ENCODE results near the gene COL4A1. TPM values are rescaled to one million over a fixed set of nuclear protein-coding genes. Genes with fewer than 3 reads are reported as not detected.

COL4A1 gene
- polyA plus RNA-seq, 1 of the 3 experiments (the other 2 are of a cell fraction) = 30.3 TPM

- Histone ChIP-seq H3K4me1 (ENCODE audit: control insufficient read depth in 1 of 2, insufficient read depth in 2 of 2, low read depth in 1 of 2, low read length in 1 of 2) (peaks cover 0 to 15% of the 10 kb centered on the region in 2 experiments; a peak in 2 of 4 replicates), H3K79me2 (ENCODE audit: insufficient read depth) (no peaks in the 10 kb centered on the region), H3F3A (replicated peaks; ENCODE audit: insufficient read depth) (peaks cover 5% of the 10 kb centered on the region), H3K27me3 (ENCODE audit: insufficient read depth) (no peaks in the 10 kb centered on the region), H3K27ac (ENCODE audit: low read depth in 2 of 2, low read length in 1 of 2) (no peak overlapping the region), H2AFZ (ENCODE audit: low read depth) (no peak overlapping the region), H4K20me1 (ENCODE audit: insufficient read depth) (no peaks in the 10 kb centered on the region), H3K4me2 (no peak overlapping the region), H3K9me3 (no peaks in the 10 kb centered on the region), H3K4me3 (ENCODE audit: low read depth in 2 of 2, low read length in 1 of 2) (no peak overlapping the region), H3K9me2 (no peaks in the 10 kb centered on the region), H3K36me3 (replicated peaks in 1 of 2; ENCODE audit: control insufficient read depth in 1 of 2, insufficient read depth in 2 of 2, low read length in 1 of 2) (peaks cover 21 to 34% of the 10 kb centered on the region in 2 experiments), H3K9ac (no peak overlapping the region)
- POLR2A ChIA-PET = no interaction called here
- CTCF ChIA-PET = no interaction called here
- no peak for TF ChIP-seq CHD2 (IDR thresholded peaks at IDR 0.05; ENCODE audit: low read length, partially characterized antibody)
- no peak for TF ChIP-seq ELF1 (IDR thresholded peaks at IDR 0.05)
- TF ChIP-seq SIN3A (IDR thresholded peaks at IDR 0.05; ENCODE audit: borderline replicate concordance, low read depth, low read length) = no peak
- no peak for TF ChIP-seq POLR2AphosphoS5 (IDR thresholded peaks at IDR 0.05; ENCODE audit: low read depth, low read length)
- no peak for TF ChIP-seq TEAD4 (IDR thresholded peaks at IDR 0.05; ENCODE audit: borderline replicate concordance, insufficient read depth)
- no peak for TF ChIP-seq JUND (IDR thresholded peaks at IDR 0.05)
- TF ChIP-seq, protein P1, sequence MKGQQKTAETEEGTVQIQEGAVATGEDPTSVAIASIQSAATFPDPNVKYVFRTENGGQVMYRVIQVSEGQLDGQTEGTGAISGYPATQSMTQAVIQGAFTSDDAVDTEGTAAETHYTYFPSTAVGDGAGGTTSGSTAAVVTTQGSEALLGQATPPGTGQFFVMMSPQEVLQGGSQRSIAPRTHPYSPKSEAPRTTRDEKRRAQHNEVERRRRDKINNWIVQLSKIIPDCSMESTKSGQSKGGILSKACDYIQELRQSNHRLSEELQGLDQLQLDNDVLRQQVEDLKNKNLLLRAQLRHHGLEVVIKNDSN (IDR thresholded peaks at IDR 0.05; ENCODE audit: borderline replicate concordance, low read depth) = no peak
- no peak for TF ChIP-seq FOSL2 (IDR thresholded peaks at IDR 0.05; ENCODE audit: borderline replicate concordance, low read depth)
- TF ChIP-seq FOXM1 (IDR thresholded peaks at IDR 0.05; ENCODE audit: low read depth) = no peak
- TF ChIP-seq EP300 (IDR thresholded peaks at IDR 0.05; ENCODE audit: borderline replicate concordance in 1 of 2, low read depth in 1 of 2, low read length in 1 of 2) = no peak
- no peak for TF ChIP-seq FOXJ3 (CRISPR knock-in tag; IDR thresholded peaks at IDR 0.05)
- no peak for TF ChIP-seq GATA2 (CRISPR knock-in tag; IDR thresholded peaks at IDR 0.05)
- no peak for TF ChIP-seq TCF12 (IDR thresholded peaks at IDR 0.05)
- TF ChIP-seq RCOR1 (IDR thresholded peaks at IDR 0.05; ENCODE audit: low read length) = no peak
- no peak for TF ChIP-seq USF2 (IDR thresholded peaks at IDR 0.05; ENCODE audit: borderline replicate concordance, low read depth, low read length)
- DNase-seq = no peak
- 96% methylated on average over 9 of the region's 9 CpGs for WGBS (ENCODE audit: low lambda C conversion rate)
Measured at GRCh38 chr13:110182461-110182860, 124.5 kb downstream of the COL4A1 start.

GRCh38 chr13:110182003-110182402 is 125.0 kb downstream of the COL4A1 start:
- H3K4me3 ChIP-seq (ENCODE audit: low read depth in 2 of 2, low read length in 1 of 2) = no peak overlapping the region
- H3F3A ChIP-seq (replicated peaks; ENCODE audit: insufficient read depth) = peaks cover 5% of the 10 kb centered on the region
- no peak overlapping the region for H3K4me2 ChIP-seq
- H3K27me3 ChIP-seq (ENCODE audit: insufficient read depth) = no peaks in the 10 kb centered on the region
- H4K20me1 ChIP-seq (ENCODE audit: insufficient read depth) = no peaks in the 10 kb centered on the region
- peaks cover 22 to 39% of the 10 kb centered on the region in 2 experiments for H3K36me3 ChIP-seq (replicated peaks in 1 of 2; ENCODE audit: control insufficient read depth in 1 of 2, insufficient read depth in 2 of 2, low read length in 1 of 2)
- no peaks in the 10 kb centered on the region for H3K9me2 ChIP-seq
- H3K4me1 ChIP-seq (ENCODE audit: control insufficient read depth in 1 of 2, insufficient read depth in 2 of 2, low read depth in 1 of 2, low read length in 1 of 2) = peaks cover 0 to 14% of the 10 kb centered on the region in 2 experiments; a peak in 1 of 4 replicates
- TF ChIP-seq FOXM1 (IDR thresholded peaks at IDR 0.05; ENCODE audit: low read depth) (no peak), SMC3 (IDR thresholded peaks at IDR 0.05; ENCODE audit: low read depth, low read length) (no peak), GATA2 (CRISPR knock-in tag; IDR thresholded peaks at IDR 0.05) (no peak), TCF12 (IDR thresholded peaks at IDR 0.05) (no peak), USF2 (IDR thresholded peaks at IDR 0.05; ENCODE audit: borderline replicate concordance, low read depth, low read length) (no peak), GABPA (IDR thresholded peaks at IDR 0.05; ENCODE audit: low read depth) (no peak), EZH2phosphoT487 (IDR thresholded peaks at IDR 0.05; ENCODE audit: borderline replicate concordance, low read depth) (no peak), JUND (IDR thresholded peaks at IDR 0.05) (no peak), NRF1 (IDR thresholded peaks at IDR 0.05; ENCODE audit: low read depth, low read length) (no peak), TEAD4 (IDR thresholded peaks at IDR 0.05; ENCODE audit: borderline replicate concordance, insufficient read depth) (no peak), EP300 (IDR thresholded peaks at IDR 0.05; ENCODE audit: borderline replicate concordance in 1 of 2, low read depth in 1 of 2, low read length in 1 of 2) (no peak), ZBTB33 (IDR thresholded peaks at IDR 0.05; ENCODE audit: borderline replicate concordance, low read depth) (no peak), SIN3A (IDR thresholded peaks at IDR 0.05; ENCODE audit: borderline replicate concordance, low read depth, low read length) (no peak), RCOR1 (IDR thresholded peaks at IDR 0.05; ENCODE audit: low read length) (no peak), ELF1 (IDR thresholded peaks at IDR 0.05) (no peak), NFIC (IDR thresholded peaks at IDR 0.05; ENCODE audit: borderline replicate concordance) (no peak)
- TF ChIP-seq, protein P2, sequence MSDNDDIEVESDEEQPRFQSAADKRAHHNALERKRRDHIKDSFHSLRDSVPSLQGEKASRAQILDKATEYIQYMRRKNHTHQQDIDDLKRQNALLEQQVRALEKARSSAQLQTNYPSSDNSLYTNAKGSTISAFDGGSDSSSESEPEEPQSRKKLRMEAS (IDR thresholded peaks at IDR 0.05; ENCODE audit: low read depth) = no peak
- H3K27ac ChIP-seq (ENCODE audit: low read depth in 2 of 2, low read length in 1 of 2) = no peak overlapping the region
- ChIA-PET POLR2A (no interaction called here), CTCF (no interaction called here)
- no peak overlapping the region for H3K9ac ChIP-seq
- H3K79me2 ChIP-seq (ENCODE audit: insufficient read depth) = no peaks in the 10 kb centered on the region
- no peak for DNase-seq
- H3K9me3 ChIP-seq = no peaks in the 10 kb centered on the region
- no peak overlapping the region for H2AFZ ChIP-seq (ENCODE audit: low read depth)
- 90% methylated on average over 11 of the region's 11 CpGs for WGBS (ENCODE audit: low lambda C conversion rate)
